Fibroblast of pulmonary artery (primary cell): Measurements from ENCODE around the gene PTPN18.

Source experiments
- DNase-seq: peaks from one replicate; pipeline ENCODE4 v3.0.0-alpha.2; 2010; ENCODE audit warnings: low read depth
- H3K4me3 ChIP-seq: replicated peaks from 2 replicates; pipeline ENCODE4 v1.5.1; 2011; ENCODE audit warnings: low read depth, mild to moderate bottlenecking, control low read depth, low read length, moderate library complexity
- CTCF ChIP-seq: IDR thresholded peaks from 2 replicates; pipeline ENCODE4 v1.5.1; 2011; ENCODE audit warnings: mild to moderate bottlenecking, control low read depth, low read length, inconsistent platforms; ENCODE audit errors: missing control alignments

The PTPN18 gene

GRCh38 chr2:130363479-130363878, 7.6 kb downstream of the PTPN18 start:
- DNase-seq, result no peak
- no peak overlapping the region for H3K4me3 ChIP-seq
- no peak for TF ChIP-seq CTCF

- H3K4me3 ChIP-seq, result no peak overlapping the region
- DNase-seq, result no peak
- TF ChIP-seq CTCF, result no peak
These were observed 9.2 kb downstream of the PTPN18 start for GRCh38 chr2:130365075-130365474.

- H3K4me3 ChIP-seq, result no peak overlapping the region
- no peak for DNase-seq
- no peak for TF ChIP-seq CTCF
These were observed 10.1 kb downstream of the PTPN18 start for GRCh38 chr2:130365963-130366362.

GRCh38 chr2:130366720-130367119, 10.9 kb downstream of the PTPN18 start:
- DNase-seq, result no peak
- no peak overlapping the region for H3K4me3 ChIP-seq
- TF ChIP-seq CTCF, result no peak

- no peak for DNase-seq
- TF ChIP-seq CTCF, result no peak
- no peak overlapping the region for H3K4me3 ChIP-seq
These were observed 12.9 kb downstream of the PTPN18 start for GRCh38 chr2:130368786-130369185.

- no peak overlapping the region for H3K4me3 ChIP-seq
- no peak for TF ChIP-seq CTCF
- no peak for DNase-seq
These were observed 13.6 kb downstream of the PTPN18 start for GRCh38 chr2:130369311-130369964.

GRCh38 chr2:130369965-130370341, 14.1 kb downstream of the PTPN18 start:
- TF ChIP-seq CTCF, result no peak
- H3K4me3 ChIP-seq, result no peak overlapping the region
- DNase-seq, result no peak
